GM12873 (cell line): ENCODE measurements around the gene CST2.

Experiments used
- TF ChIP-seq, protein P1 (sequence below): IDR thresholded peaks from 2 replicates; pipeline ENCODE4 v1.5.1; 2012; ENCODE audit warnings: low read depth, mild to moderate bottlenecking, moderate library complexity, low read length, control low read depth; ENCODE audit not compliant: insufficient read depth; ENCODE audit errors: missing control alignments

The CST2 gene, protein sequence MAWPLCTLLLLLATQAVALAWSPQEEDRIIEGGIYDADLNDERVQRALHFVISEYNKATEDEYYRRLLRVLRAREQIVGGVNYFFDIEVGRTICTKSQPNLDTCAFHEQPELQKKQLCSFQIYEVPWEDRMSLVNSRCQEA

DNA sequence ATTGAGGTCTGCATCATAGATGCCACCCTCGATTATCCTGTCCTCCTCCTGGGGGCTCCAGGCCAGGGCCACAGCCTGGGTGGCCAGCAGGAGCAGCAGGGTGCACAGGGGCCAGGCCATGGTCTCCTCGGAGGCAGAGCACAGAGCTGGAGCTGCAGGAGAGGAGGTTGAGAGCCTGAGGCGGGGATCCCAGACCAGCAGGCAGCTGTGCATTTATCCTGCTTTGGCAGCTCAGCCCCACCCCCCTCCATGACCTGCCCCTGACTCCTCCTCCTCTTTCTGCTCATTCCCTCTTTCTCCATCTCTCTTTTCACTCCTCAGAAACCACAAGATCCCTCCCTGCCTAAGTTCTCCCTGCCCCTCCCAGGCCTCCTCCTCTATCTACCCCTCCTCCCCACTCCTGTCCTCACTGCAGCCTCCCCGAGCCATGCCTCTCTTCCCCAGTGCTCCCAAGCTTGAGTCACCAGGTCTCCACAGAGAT, at the start of gene CST2:
TSS of gene CST2 (minus strand) at position 189 of the 481 bp plus-strand sequence. CDS start at position 120, 69 bp downstream.
- TF ChIP-seq, protein P1, sequence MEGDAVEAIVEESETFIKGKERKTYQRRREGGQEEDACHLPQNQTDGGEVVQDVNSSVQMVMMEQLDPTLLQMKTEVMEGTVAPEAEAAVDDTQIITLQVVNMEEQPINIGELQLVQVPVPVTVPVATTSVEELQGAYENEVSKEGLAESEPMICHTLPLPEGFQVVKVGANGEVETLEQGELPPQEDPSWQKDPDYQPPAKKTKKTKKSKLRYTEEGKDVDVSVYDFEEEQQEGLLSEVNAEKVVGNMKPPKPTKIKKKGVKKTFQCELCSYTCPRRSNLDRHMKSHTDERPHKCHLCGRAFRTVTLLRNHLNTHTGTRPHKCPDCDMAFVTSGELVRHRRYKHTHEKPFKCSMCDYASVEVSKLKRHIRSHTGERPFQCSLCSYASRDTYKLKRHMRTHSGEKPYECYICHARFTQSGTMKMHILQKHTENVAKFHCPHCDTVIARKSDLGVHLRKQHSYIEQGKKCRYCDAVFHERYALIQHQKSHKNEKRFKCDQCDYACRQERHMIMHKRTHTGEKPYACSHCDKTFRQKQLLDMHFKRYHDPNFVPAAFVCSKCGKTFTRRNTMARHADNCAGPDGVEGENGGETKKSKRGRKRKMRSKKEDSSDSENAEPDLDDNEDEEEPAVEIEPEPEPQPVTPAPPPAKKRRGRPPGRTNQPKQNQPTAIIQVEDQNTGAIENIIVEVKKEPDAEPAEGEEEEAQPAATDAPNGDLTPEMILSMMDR: no peak

- TF ChIP-seq, protein P1: no peak
These were observed 49.2 kb upstream of the CST2 start for GRCh38 chr20:23875606-23876237.

GRCh38 chr20:23874747-23875146, 48.2 kb upstream of the CST2 start:
- TF ChIP-seq, protein P1: no peak

- TF ChIP-seq, protein P1: no peak
These were observed 47.0 kb upstream of the CST2 start for GRCh38 chr20:23873370-23874015.

DNA sequence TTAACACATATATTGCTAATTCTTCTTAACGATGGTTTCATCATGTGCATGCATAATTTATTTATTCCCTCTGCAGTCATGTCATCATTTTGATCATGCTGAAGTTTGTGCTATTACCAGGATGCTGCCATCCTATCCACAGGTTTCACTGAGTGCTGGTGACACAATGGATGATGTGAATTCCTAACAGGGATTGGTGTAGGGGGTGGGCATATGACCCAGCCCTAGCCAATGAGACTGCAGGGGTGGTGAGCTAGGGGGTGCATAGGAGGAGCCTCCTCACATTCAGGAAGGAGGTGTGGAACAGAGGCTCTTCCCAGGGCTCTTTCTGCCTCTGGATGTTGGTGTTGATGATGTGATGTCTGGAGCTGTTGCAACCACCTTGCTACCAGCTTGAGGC, 45.5 kb upstream of the CST2 start:
- TF ChIP-seq, protein P1: no peak

- TF ChIP-seq, protein P1: no peak
These were observed 43.9 kb upstream of the CST2 start for GRCh38 chr20:23870461-23870860.

DNA sequence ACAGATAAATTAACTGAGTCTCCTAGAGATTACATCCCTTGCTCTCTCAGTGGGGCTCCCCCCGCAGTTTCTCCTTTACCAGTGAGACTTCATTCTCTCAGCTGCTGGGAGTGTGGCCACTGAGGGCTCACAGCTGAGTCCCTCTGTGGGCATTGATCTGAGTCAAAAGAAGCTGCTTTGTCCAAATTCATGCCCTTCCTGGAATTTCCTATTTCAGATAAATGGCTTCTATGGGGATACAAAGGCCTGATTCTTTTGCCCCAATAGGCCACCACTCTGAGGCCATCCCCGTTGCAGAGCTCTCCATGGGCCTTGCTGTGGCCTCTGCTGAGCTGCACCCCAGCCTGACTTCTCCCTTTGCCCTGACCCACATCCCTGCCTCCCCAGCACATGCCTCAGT, 43.0 kb upstream of the CST2 start:
- TF ChIP-seq, protein P1: no peak
